Motor neuron (in vitro differentiated cells): ENCODE measurements around the gene INPP5A. TPM values are rescaled to one million over a fixed set of nuclear protein-coding genes. Genes with fewer than 3 reads are reported as not detected.

Source experiments
- ATAC-seq, 8 experiments: fragments of 200-7000 bp; cut with Tn5 transposase; replicated peaks in 6 of 8; 2 replicates each; pipeline ENCODE4 v1.8.0; 2021; ENCODE audit warnings: mild to moderate bottlenecking in 8 of 8, moderate library complexity in 8 of 8
- H3K27ac ChIP-seq, 2 donors: fragments of 250-450 bp; sonication (Bioruptor Pico); 2 replicates each; pipeline ENCODE4 v1.9.0; 2021; ENCODE audit warnings: antibody characterized with exemption in 2 of 2, mild to moderate bottlenecking in 2 of 2, moderate library complexity in 1 of 2
- H3K4me1 ChIP-seq, 2 donors: fragments of 250-450 bp; sonication (Bioruptor Pico); replicated peaks in 1 of 2; 2 replicates each; pipeline ENCODE4 v1.6.1; 2021; ENCODE audit warnings: antibody characterized with exemption in 2 of 2, mild to moderate bottlenecking in 2 of 2, moderate library complexity in 1 of 2
- H3K4me3 ChIP-seq, 5 donors: fragments of 250-450 bp; sonication (Bioruptor Pico); 2 replicates each; pipeline ENCODE4 v1.9.0; 2021; ENCODE audit warnings: antibody characterized with exemption in 5 of 5, mild to moderate bottlenecking in 5 of 5, moderate library complexity in 4 of 5
- WGBS, 10 experiments: fragments of 450-650 bp; shearing (Covaris generic); methylation state at CpG; one replicate each; pipeline ENCODE4 v1.0.0; 2022; 5-methylcytosine and 5-hydroxymethylcytosine counted together
- in situ Hi-C, 9 experiments: fragments of 400-800 bp; cut with MboI; loops; one replicate each; pipeline ENCODE4 v1.15.0; 2021; ENCODE audit warnings: low sequenced_read_pairs in 9 of 9, low pct_unique_long_range_greater_than_20kb in 2 of 9; ENCODE audit not compliant: unreplicated experiment in 9 of 9
- total RNA-seq, 8 experiments: library from RNA; unstranded; fragments of 300-600 nt; gene quantifications; 2 replicates each; pipeline versions ENCODE4 v1.2.3 to v1.2.4, GENCODE V29; 2022

The INPP5A gene
- total RNA-seq, 8 experiments from 2014 or later: 13.2 to 45.0 (median 17.9) TPM

- no peak overlapping the region for H3K4me3 ChIP-seq
- no peak overlapping the region for H3K27ac ChIP-seq
- in situ Hi-C loops: loop anchor here in 7 of 9 experiments (10.0 to 25.0 kb wide), 6 partner anchors 105 to 430 kb away; partner anchors contain the start of genes INPP5A (in 1 of the 7) and PWWP2B (in 1 of the 7)
- no peak for ATAC-seq
- H3K4me1 ChIP-seq: peaks cover 0 to 4% of the 10 kb centered on the region in 2 donors
- WGBS, 10 experiments: 67 to 100% (median 79%) methylated on average over 1 to 12 of the region's 33 CpGs; no CpG with 5 or more reads in 4 of the 10 experiments
Measured at GRCh38 chr10:132641966-132642731, 104.6 kb downstream of the INPP5A start.

DNA sequence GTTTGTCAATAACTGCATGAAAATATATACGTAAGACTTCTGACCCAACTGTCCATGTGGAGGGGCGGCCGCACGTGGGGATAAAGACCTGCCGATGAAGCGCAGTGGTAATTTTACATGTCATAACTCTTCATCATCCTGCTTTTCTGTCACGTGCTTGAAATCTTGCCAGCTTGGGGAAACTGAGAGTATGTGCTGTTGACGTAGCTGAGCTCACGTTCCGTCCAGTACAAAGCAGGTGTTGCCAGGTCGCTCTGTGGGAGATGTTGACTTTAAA is 105.1 kb downstream of the INPP5A start:
- Histone ChIP-seq H3K4me3 (no peak overlapping the region), H3K4me1 (peaks cover 0 to under 1% of the 10 kb centered on the region in 2 donors), H3K27ac (no peak overlapping the region)
- ATAC-seq: no peak
- 79 to 100% (median 91%) methylated on average over 3 to 11 of the region's 11 CpGs; no CpG with 5 or more reads in 2 of the 10 experiments for WGBS, 10 experiments
- in situ Hi-C loops: loop anchor here in 7 of 9 experiments (10.0 to 25.0 kb wide), 6 partner anchors 105 to 430 kb away; partner anchors contain the start of genes INPP5A (in 1 of the 7) and PWWP2B (in 1 of the 7)

DNA sequence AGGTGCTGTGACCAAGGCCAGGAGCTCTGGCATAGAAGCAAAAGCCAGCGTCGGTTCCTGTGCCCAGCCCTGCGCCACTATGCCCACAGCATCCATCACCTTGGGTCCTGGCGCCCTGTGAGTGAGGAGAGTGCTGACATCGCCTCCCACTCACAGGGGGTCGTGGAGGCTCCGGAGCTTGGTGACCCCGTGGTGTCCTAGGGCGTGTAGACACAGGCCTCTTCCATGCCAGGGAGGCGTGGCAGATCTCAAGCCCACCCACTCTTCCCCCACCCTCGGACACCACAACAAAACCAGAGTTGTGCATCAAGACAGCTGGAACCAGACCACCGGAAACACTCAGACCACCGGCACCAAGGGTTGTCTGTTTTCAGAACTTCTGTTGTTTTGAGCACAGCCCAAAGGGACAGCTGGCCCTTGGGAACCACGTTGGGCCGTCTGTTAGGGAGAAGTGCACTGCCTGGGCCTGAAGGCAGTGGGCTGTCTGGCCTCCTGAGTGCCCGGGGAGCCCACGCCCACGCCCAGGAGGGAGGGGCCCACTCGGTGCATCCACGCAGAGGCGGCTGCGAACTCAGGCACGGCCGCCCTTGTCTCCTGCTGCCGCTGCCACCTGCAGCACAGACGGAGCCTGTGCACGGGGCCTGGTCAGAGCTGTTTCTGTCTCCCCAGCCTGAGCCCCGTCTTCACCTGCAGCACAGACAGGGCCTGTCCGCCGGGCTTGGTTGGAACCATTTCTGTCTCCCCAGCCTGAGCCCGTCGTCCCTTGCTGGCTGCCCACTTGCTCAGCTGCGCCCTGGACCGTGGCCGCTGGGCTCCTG is 106.3 kb downstream of the INPP5A start:
- WGBS, 10 experiments: 49 to 100% (median 81%) methylated on average over 2 to 7 of the region's 35 CpGs; no CpG with 5 or more reads in 6 of the 10 experiments
- in situ Hi-C loops: loop anchor here in 7 of 9 experiments (10.0 to 25.0 kb wide), 6 partner anchors 107 to 432 kb away; partner anchors contain the start of genes INPP5A (in 1 of the 7) and PWWP2B (in 1 of the 7)
- peak; percentile 37 to 90 (median 60) for ATAC-seq
- Histone ChIP-seq H3K4me3 (no peak overlapping the region), H3K4me1 (peaks cover 10 to 11% of the 10 kb centered on the region in 2 donors), H3K27ac (no peak overlapping the region)

DNA sequence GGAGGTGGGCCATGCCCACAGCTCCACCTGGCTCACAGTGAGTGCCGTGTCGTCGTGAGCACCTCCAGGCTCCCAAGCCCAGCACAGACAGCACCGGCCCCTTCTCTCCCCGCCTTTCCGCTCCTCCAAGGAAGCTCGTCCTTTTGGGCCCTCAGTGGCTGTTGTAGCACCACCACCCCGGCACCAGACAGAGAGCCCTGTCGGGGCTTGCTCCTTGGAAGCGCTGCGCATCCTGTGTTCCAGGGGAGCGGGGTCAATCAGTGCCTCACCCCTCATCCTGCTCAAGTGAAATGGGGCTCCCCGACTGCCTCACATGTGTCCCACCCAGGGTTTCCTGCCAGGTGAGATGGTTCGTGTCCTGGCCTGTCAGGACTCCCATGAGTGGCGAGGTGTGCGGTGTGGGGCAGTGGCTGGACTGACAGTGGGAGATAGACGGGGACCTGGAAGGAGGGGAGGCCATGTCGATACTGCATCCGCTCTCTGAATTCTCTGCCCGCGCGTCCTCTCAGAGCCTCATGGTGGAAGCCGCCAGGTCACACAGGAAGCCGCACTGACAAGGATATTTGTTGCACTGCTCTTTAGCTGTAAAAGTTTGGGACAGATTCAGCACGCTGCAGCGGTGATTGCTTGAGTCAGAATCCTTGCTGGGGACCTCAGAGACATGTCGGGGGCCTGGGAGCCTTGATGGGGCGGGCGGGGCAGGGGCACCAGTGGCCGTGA is 107.1 kb downstream of the INPP5A start:
- WGBS, 10 experiments: 73 to 100% (median 93%) methylated on average over 2 to 7 of the region's 30 CpGs; no CpG with 5 or more reads in 6 of the 10 experiments
- Histone ChIP-seq H3K4me3 (no peak overlapping the region), H3K4me1 (peaks cover 12 to 17% of the 10 kb centered on the region in 2 donors), H3K27ac (no peak overlapping the region)
- ATAC-seq: peak in 3 of 8 experiments; percentile 13 to 34 (median 18)
- in situ Hi-C loops: loop anchor here in 7 of 9 experiments (10.0 to 25.0 kb wide), 6 partner anchors 107 to 432 kb away; partner anchors contain the start of genes INPP5A (in 1 of the 7) and PWWP2B (in 1 of the 7)

- Histone ChIP-seq H3K4me3 (no peak overlapping the region), H3K4me1 (peaks cover 12 to 17% of the 10 kb centered on the region in 2 donors), H3K27ac (no peak overlapping the region)
- ATAC-seq: no peak
- in situ Hi-C loops: loop anchor here in 7 of 9 experiments (10.0 to 25.0 kb wide), 6 partner anchors 108 to 433 kb away; partner anchors contain the start of genes INPP5A (in 1 of the 7) and PWWP2B (in 1 of the 7)
- 100% methylated on average over 1 of the region's 14 CpGs; no CpG with 5 or more reads in 9 of the 10 experiments for WGBS, 10 experiments
Measured at GRCh38 chr10:132645247-132645530, 107.6 kb downstream of the INPP5A start.

DNA sequence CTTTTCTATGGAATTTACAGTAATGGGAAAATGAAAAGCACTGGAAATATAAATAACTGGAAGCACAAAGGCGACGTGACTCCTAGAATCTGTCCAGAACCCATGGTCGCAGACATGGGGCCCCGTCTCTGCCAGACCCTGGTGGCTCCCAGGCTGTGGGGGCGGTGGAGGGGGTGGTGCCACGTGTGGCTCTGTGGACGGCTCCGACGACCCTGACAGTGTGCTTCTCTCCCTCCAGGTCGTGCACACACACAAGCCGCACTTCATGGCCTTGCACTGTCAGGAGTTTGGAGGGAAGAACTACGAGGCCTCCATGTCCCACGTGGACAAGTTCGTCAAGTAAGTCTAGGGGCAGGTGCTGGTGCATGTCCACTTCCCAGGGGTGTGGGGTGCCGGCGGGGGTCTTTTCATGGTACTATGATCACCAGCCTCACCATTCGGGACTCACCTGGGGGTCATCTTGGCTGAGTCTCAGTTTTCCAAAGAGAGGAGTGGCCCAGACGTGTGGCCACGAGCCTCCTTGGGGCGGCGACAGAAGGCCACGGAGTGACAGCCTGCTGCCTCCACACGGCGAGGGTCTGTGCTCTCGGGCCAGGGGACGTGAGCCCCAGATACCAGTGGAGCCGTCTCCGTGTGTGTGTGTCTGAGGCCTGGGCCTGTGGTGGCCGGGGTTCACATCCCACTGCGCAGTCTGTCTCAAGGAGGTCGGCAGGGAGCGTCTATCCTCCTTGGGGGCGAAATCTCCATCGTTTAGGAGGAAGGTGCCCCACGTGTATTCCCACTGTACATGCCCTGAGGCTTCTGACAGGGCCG is 108.2 kb downstream of the INPP5A start:
- ATAC-seq: no peak
- WGBS, 10 experiments: 90 to 94% (median 91%) methylated on average over 2 to 10 of the region's 36 CpGs; no CpG with 5 or more reads in 6 of the 10 experiments
- in situ Hi-C loops: loop anchor here in 7 of 9 experiments (10.0 to 25.0 kb wide), 6 partner anchors 109 to 434 kb away; partner anchors contain the start of genes INPP5A (in 1 of the 7) and PWWP2B (in 1 of the 7)
- peaks cover 12 to 17% of the 10 kb centered on the region in 2 donors for H3K4me1 ChIP-seq
- H3K27ac ChIP-seq: no peak overlapping the region
- H3K4me3 ChIP-seq: no peak overlapping the region

DNA sequence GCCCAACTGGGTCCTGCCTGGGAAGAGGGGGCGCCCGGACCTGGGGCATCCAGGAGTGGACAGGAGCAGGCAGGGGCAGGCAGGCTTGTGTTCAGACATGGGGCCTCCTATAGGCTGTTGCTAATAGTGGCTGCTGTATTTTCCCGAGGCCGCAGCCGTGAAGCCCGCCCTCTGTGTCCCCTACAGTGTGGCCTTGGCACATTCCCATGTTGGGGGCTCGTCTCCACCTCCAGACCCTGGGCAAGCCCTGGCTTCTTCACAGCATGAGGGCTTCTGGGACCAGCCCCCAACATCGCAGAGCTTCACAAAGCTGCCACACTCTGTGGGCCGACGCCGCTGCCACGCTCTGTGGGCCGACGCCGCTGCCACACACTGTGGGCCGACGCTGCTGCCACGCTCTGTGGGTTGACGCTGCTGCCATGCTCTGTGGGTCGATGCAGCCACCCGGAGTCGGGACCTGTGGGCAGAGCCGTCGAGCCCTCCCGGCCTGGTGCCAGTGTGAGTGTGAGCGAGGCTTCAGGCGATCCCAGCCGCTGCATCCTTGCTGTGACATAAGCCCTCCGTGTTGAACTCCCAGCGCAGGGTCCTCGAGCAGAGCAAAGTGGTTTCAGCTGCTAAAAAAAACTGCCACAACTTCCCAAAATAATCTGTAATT is 109.0 kb downstream of the INPP5A start:
- ATAC-seq: no peak
- H3K27ac ChIP-seq: no peak overlapping the region
- peaks cover 12 to 17% of the 10 kb centered on the region in 2 donors for H3K4me1 ChIP-seq
- no peak overlapping the region for H3K4me3 ChIP-seq
- in situ Hi-C loops: loop anchor here in 7 of 9 experiments (10.0 to 25.0 kb wide), 6 partner anchors 109 to 434 kb away; partner anchors contain the start of genes INPP5A (in 1 of the 7) and PWWP2B (in 1 of the 7)
- 67 to 100% (median 97%) methylated on average over 3 to 12 of the region's 31 CpGs; no CpG with 5 or more reads in 6 of the 10 experiments for WGBS, 10 experiments

GRCh38 chr10:132647424-132647823 is 109.8 kb downstream of the INPP5A start:
- no peak overlapping the region for H3K27ac ChIP-seq
- 67 to 100% (median 90%) methylated on average over 1 to 4 of the region's 13 CpGs; no CpG with 5 or more reads in 5 of the 10 experiments for WGBS, 10 experiments
- in situ Hi-C loops: loop anchor here in 7 of 9 experiments (10.0 to 25.0 kb wide), 6 partner anchors 110 to 435 kb away; partner anchors contain the start of genes INPP5A (in 1 of the 7) and PWWP2B (in 1 of the 7)
- H3K4me3 ChIP-seq: no peak overlapping the region
- ATAC-seq: no peak
- peaks cover 12 to 17% of the 10 kb centered on the region in 2 donors for H3K4me1 ChIP-seq

DNA sequence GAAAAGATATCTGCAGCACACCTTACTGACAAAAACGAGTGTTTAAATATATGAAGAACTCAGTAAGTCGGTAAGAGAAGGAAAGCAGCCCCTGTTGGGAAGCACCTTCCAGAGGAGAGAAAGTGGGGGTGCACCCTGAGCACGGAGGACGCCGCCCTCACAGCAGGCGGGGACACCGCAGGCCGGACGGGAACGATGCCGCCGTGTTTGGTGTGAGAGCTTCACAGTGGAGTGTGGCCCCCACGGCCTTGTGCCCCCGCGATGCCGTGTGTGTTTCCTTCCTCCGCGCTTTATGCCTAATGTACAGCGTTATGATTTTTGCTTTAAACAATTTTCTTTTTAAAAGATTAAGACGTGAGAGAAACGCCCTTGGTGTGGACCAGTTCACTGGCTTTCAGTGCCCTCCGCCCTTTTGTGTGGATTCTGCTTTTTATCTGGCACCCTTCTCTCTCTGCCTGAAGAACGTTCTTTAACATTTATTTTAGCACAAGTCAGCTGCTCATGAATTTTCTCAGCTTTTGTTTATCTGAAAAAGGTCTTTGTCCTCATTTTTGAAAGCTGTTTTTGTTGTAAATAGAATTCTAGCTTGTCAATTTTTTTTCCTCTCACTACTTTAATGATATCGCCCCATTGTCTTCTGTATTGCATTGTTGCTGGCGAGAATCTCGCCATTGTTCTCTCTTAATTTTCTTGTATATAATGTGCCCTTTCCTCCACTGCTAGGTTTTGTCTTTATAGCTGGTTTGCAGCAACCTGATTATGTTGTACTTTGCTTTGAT is 110.7 kb downstream of the INPP5A start:
- 52 to 92% (median 72%) methylated on average over 3 to 16 of the region's 26 CpGs for WGBS, 10 experiments
- H3K4me1 ChIP-seq: peaks cover 12 to 17% of the 10 kb centered on the region in 2 donors
- no peak overlapping the region for H3K27ac ChIP-seq
- no peak overlapping the region for H3K4me3 ChIP-seq
- peak in 1 of 8 experiments; percentile 42 for ATAC-seq
- in situ Hi-C loops: loop anchor here in 7 of 9 experiments (10.0 to 25.0 kb wide), 6 partner anchors 111 to 436 kb away; partner anchors contain the start of genes INPP5A (in 1 of the 7) and PWWP2B (in 1 of the 7)

DNA sequence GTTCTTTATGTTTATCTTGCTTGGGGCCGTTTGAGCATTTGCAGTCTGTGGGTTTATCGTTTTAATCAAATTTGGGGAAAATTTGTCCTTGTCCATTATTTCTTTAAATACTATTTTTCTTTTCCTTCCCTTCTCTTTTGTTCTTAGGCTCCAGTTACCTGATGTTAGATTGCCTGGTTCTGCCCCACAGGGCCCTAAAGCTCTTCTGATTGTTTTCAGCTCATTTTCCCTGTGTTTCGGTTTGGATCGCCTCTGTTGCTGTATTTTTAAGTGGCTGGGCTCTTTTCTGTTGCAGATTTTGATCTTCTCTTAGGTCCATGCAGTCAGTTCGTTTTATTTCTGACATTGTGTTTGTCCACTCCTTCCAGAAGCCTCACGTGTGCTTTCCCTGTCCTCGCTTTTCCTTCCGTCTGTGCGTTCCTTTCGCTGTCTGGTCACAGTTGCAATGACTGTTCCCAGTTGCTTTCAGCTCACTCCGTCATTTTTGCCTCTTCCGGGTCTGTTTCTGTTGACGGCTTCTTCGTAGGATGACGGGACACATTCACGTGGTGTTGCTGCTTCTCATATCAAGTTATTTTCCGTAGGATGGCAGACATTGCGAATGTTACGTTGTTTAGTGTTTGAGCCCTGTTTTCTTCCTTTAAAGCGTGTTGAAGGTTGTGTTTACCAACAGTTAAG is 111.4 kb downstream of the INPP5A start:
- no peak overlapping the region for H3K4me3 ChIP-seq
- H3K27ac ChIP-seq: no peak overlapping the region
- WGBS, 10 experiments: 76 to 97% (median 89%) methylated on average over 6 to 20 of the region's 20 CpGs
- no peak for ATAC-seq
- H3K4me1 ChIP-seq: peaks cover 12 to 17% of the 10 kb centered on the region in 2 donors
- in situ Hi-C loops: loop anchor here in 7 of 9 experiments (10.0 to 25.0 kb wide), 6 partner anchors 112 to 437 kb away; partner anchors contain the start of genes INPP5A (in 1 of the 7) and PWWP2B (in 1 of the 7)
